Brain microvascular endothelial cell (primary cell): ENCODE measurements around the gene CDC42BPG.

ENCODE experiments used
- DNase-seq: peaks from one replicate; pipeline ENCODE4 v3.0.0-alpha.2; 2020
- H3K27ac ChIP-seq: fragments of 250-450 bp; sonication (Bioruptor Pico); 2 replicates; pipeline ENCODE4 v1.5.1; 2020; ENCODE audit warnings: mild to moderate bottlenecking, moderate library complexity
- H3K27me3 ChIP-seq: fragments of 250-450 bp; sonication (Bioruptor Pico); replicated peaks from 2 replicates; pipeline ENCODE4 v1.5.1; 2020; ENCODE audit warnings: mild to moderate bottlenecking
- H3K36me3 ChIP-seq: fragments of 250-450 bp; sonication (Bioruptor Pico); replicated peaks from 2 replicates; pipeline ENCODE4 v1.5.1; 2020; ENCODE audit warnings: mild to moderate bottlenecking
- H3K4me3 ChIP-seq: 2 replicates; pipeline ENCODE4 v1.5.1; 2011; ENCODE audit warnings: low read depth, mild to moderate bottlenecking, control low read depth, low read length, moderate library complexity
- CTCF ChIP-seq: IDR thresholded peaks from 2 replicates; pipeline ENCODE4 v1.5.1; 2011; ENCODE audit warnings: low read depth, mild to moderate bottlenecking, moderate library complexity, low read length, control low read depth, inconsistent platforms; ENCODE audit errors: missing control alignments
- in situ Hi-C: cut with HindIII; loops from 2 replicates; pipeline ENCODE4 v1.10.0; 2017; ENCODE audit warnings: low sequenced_read_pairs, low pct_ligation_motif_present

Gene CDC42BPG

GRCh38 chr11:64864135-64864472 is 19.7 kb upstream of the CDC42BPG start:
- peaks cover 11% of the 10 kb centered on the region for H3K36me3 ChIP-seq
- no peaks in the 10 kb centered on the region for H3K27me3 ChIP-seq
- H3K4me3 ChIP-seq: no peak overlapping the region
- in situ Hi-C loops: no loop called here
- no peak for TF ChIP-seq CTCF
- peak overlapping the region; percentile 83 for H3K27ac ChIP-seq
- DNase-seq: no peak

- H3K36me3 ChIP-seq: peaks cover 17% of the 10 kb centered on the region
- in situ Hi-C loops: no loop called here
- H3K4me3 ChIP-seq: no peak overlapping the region
- no peaks in the 10 kb centered on the region for H3K27me3 ChIP-seq
- no peak for DNase-seq
- TF ChIP-seq CTCF: no peak
- H3K27ac ChIP-seq: peak overlapping the region; percentile 83
Measured at GRCh38 chr11:64863391-64864060, 19.1 kb upstream of the CDC42BPG start.

GRCh38 chr11:64862987-64863390 is 18.5 kb upstream of the CDC42BPG start:
- Histone ChIP-seq H3K27ac (peak overlapping the region; percentile 21), H3K27me3 (no peaks in the 10 kb centered on the region), H3K4me3 (no peak overlapping the region), H3K36me3 (peaks cover 21% of the 10 kb centered on the region)
- DNase-seq: no peak
- no peak for TF ChIP-seq CTCF
- in situ Hi-C loops: no loop called here

GRCh38 chr11:64861227-64861975 is 16.9 kb upstream of the CDC42BPG start:
- in situ Hi-C loops: no loop called here
- Histone ChIP-seq H3K27ac (no peak overlapping the region), H3K4me3 (no peak overlapping the region), H3K27me3 (no peaks in the 10 kb centered on the region), H3K36me3 (peaks cover 26% of the 10 kb centered on the region)
- TF ChIP-seq CTCF: no peak
- DNase-seq: no peak

- no peak overlapping the region for H3K4me3 ChIP-seq
- DNase-seq: no peak
- no peak for TF ChIP-seq CTCF
- in situ Hi-C loops: no loop called here
- peaks cover 30% of the 10 kb centered on the region for H3K36me3 ChIP-seq
- no peak overlapping the region for H3K27ac ChIP-seq
- no peaks in the 10 kb centered on the region for H3K27me3 ChIP-seq
Measured at GRCh38 chr11:64859542-64860414, 15.3 kb upstream of the CDC42BPG start.
